ENCODE measurements around the gene OR51B4. TPM values are rescaled to one million over a fixed set of nuclear protein-coding genes. Genes with fewer than 3 reads are reported as not detected.

OR51B4 gene
- polyA plus RNA-seq, 1 of the 3 experiments (the other 2 are of a cell fraction), result 0.07 TPM

- H3K36me3 ChIP-seq (replicated peaks in 1 of 2; ENCODE audit: control insufficient read depth in 1 of 2, insufficient read depth in 2 of 2, low read length in 1 of 2), result no peaks in the 10 kb centered on the region
- H4K20me1 ChIP-seq (ENCODE audit: insufficient read depth), result no peaks in the 10 kb centered on the region
- H3K27ac ChIP-seq (ENCODE audit: low read depth in 2 of 2, low read length in 1 of 2), result no peak overlapping the region
- H2AFZ ChIP-seq (ENCODE audit: low read depth), result no peak overlapping the region
- no peaks in the 10 kb centered on the region for H3K79me2 ChIP-seq (ENCODE audit: insufficient read depth)
- CTCF ChIA-PET, result interaction anchor here (0.6 kb wide), 1 partner anchor 16 kb away, joined by 4 read pairs; no protein-coding TSS in a partner anchor
- TF ChIP-seq, protein P1, sequence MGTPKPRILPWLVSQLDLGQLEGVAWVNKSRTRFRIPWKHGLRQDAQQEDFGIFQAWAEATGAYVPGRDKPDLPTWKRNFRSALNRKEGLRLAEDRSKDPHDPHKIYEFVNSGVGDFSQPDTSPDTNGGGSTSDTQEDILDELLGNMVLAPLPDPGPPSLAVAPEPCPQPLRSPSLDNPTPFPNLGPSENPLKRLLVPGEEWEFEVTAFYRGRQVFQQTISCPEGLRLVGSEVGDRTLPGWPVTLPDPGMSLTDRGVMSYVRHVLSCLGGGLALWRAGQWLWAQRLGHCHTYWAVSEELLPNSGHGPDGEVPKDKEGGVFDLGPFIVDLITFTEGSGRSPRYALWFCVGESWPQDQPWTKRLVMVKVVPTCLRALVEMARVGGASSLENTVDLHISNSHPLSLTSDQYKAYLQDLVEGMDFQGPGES (IDR thresholded peaks at IDR 0.05; ENCODE audit: low read depth, low read length), result no peak
- TF ChIP-seq EP300 (IDR thresholded peaks at IDR 0.05; ENCODE audit: borderline replicate concordance in 1 of 2, low read depth in 1 of 2, low read length in 1 of 2) (no peak), TAF1 (IDR thresholded peaks at IDR 0.05; ENCODE audit: borderline replicate concordance, low read depth, low read length) (no peak), GABPA (IDR thresholded peaks at IDR 0.05; ENCODE audit: low read depth) (no peak)
- H3K4me3 ChIP-seq (ENCODE audit: low read depth in 2 of 2, low read length in 1 of 2), result no peak overlapping the region
- no peak for DNase-seq
- no peaks in the 10 kb centered on the region for H3K4me1 ChIP-seq (ENCODE audit: control insufficient read depth in 1 of 2, insufficient read depth in 2 of 2, low read depth in 1 of 2, low read length in 1 of 2)
- H3K9ac ChIP-seq, result no peak overlapping the region
- no peaks in the 10 kb centered on the region for H3F3A ChIP-seq (replicated peaks; ENCODE audit: insufficient read depth)
- 22% methylated on average over 6 of the region's 6 CpGs for WGBS (ENCODE audit: low lambda C conversion rate)
- H3K4me2 ChIP-seq, result no peak overlapping the region
- H3K9me2 ChIP-seq, result no peaks in the 10 kb centered on the region
- POLR2A ChIA-PET, result no interaction called here
- no peaks in the 10 kb centered on the region for H3K9me3 ChIP-seq
- H3K27me3 ChIP-seq (ENCODE audit: insufficient read depth), result no peaks in the 10 kb centered on the region; the same call in 1 of the 2 replicates
Observed at GRCh38 chr11:5275369-5276110, 26.2 kb downstream of the OR51B4 start.

DNA sequence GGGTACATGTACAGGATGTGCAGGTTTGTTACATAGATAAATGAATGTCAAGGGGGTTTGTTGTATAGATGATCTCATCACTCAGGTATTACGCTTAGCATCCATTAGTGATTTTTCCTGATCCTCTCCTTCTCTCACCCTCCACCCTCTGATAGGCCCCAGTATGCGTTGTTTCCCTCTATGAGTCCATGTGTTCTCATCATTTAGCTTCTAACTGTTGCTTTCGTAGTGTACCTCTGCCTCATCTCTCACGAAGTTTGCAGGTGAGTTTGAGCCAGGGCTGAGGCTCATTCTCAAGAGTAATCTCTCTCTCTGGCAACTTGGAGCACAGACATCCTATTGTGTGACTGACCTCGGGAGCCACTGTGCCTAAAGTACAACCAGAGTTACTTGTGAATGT, 27.4 kb downstream of the OR51B4 start:
- Histone ChIP-seq H3K27me3 (ENCODE audit: insufficient read depth) (peaks cover 9% of the 10 kb centered on the region), H3K9me2 (no peaks in the 10 kb centered on the region), H2AFZ (ENCODE audit: low read depth) (no peak overlapping the region), H3K27ac (ENCODE audit: low read depth in 2 of 2, low read length in 1 of 2) (no peak overlapping the region), H3K9me3 (no peaks in the 10 kb centered on the region), H3K4me2 (no peak overlapping the region), H3F3A (replicated peaks; ENCODE audit: insufficient read depth) (no peaks in the 10 kb centered on the region), H3K4me1 (ENCODE audit: control insufficient read depth in 1 of 2, insufficient read depth in 2 of 2, low read depth in 1 of 2, low read length in 1 of 2) (no peaks in the 10 kb centered on the region), H3K79me2 (ENCODE audit: insufficient read depth) (no peaks in the 10 kb centered on the region), H3K36me3 (replicated peaks in 1 of 2; ENCODE audit: control insufficient read depth in 1 of 2, insufficient read depth in 2 of 2, low read length in 1 of 2) (no peaks in the 10 kb centered on the region), H4K20me1 (ENCODE audit: insufficient read depth) (no peaks in the 10 kb centered on the region), H3K9ac (no peak overlapping the region), H3K4me3 (ENCODE audit: low read depth in 2 of 2, low read length in 1 of 2) (no peak overlapping the region)
- 11% methylated on average over 5 of the region's 5 CpGs for WGBS (ENCODE audit: low lambda C conversion rate)
- DNase-seq, result no peak
- TF ChIP-seq, protein P2, sequence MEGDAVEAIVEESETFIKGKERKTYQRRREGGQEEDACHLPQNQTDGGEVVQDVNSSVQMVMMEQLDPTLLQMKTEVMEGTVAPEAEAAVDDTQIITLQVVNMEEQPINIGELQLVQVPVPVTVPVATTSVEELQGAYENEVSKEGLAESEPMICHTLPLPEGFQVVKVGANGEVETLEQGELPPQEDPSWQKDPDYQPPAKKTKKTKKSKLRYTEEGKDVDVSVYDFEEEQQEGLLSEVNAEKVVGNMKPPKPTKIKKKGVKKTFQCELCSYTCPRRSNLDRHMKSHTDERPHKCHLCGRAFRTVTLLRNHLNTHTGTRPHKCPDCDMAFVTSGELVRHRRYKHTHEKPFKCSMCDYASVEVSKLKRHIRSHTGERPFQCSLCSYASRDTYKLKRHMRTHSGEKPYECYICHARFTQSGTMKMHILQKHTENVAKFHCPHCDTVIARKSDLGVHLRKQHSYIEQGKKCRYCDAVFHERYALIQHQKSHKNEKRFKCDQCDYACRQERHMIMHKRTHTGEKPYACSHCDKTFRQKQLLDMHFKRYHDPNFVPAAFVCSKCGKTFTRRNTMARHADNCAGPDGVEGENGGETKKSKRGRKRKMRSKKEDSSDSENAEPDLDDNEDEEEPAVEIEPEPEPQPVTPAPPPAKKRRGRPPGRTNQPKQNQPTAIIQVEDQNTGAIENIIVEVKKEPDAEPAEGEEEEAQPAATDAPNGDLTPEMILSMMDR (IDR thresholded peaks at IDR 0.05), result no peak
- TF ChIP-seq MXI1 (IDR thresholded peaks at IDR 0.05; ENCODE audit: low read depth, low read length) (no peak), YY1 (IDR thresholded peaks at IDR 0.05; ENCODE audit: low read depth) (no peak), POLR2AphosphoS5 (IDR thresholded peaks at IDR 0.05; ENCODE audit: low read depth, low read length) (no peak), CHD2 (IDR thresholded peaks at IDR 0.05; ENCODE audit: low read length, partially characterized antibody) (no peak), SMC3 (IDR thresholded peaks at IDR 0.05; ENCODE audit: low read depth, low read length) (no peak), NFIC (IDR thresholded peaks at IDR 0.05; ENCODE audit: borderline replicate concordance) (no peak), TCF12 (IDR thresholded peaks at IDR 0.05) (no peak), ELF1 (IDR thresholded peaks at IDR 0.05) (no peak), NRF1 (IDR thresholded peaks at IDR 0.05; ENCODE audit: low read depth, low read length) (no peak), MEF2A (IDR thresholded peaks at IDR 0.05; ENCODE audit: borderline replicate concordance, low read depth) (no peak), RFX5 (IDR thresholded peaks at IDR 0.05; ENCODE audit: low read length) (no peak), GATA2 (CRISPR knock-in tag; IDR thresholded peaks at IDR 0.05) (no peak), GABPA (IDR thresholded peaks at IDR 0.05; ENCODE audit: low read depth) (no peak), SIN3A (IDR thresholded peaks at IDR 0.05; ENCODE audit: borderline replicate concordance, low read depth, low read length) (no peak), EP300 (IDR thresholded peaks at IDR 0.05; ENCODE audit: borderline replicate concordance in 1 of 2, low read depth in 1 of 2, low read length in 1 of 2) (no peak), RXRA (IDR thresholded peaks at IDR 0.05; ENCODE audit: borderline replicate concordance, low read depth) (no peak)
- TF ChIP-seq, protein P3, sequence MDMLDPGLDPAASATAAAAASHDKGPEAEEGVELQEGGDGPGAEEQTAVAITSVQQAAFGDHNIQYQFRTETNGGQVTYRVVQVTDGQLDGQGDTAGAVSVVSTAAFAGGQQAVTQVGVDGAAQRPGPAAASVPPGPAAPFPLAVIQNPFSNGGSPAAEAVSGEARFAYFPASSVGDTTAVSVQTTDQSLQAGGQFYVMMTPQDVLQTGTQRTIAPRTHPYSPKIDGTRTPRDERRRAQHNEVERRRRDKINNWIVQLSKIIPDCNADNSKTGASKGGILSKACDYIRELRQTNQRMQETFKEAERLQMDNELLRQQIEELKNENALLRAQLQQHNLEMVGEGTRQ (IDR thresholded peaks at IDR 0.05; ENCODE audit: borderline replicate concordance, low read depth, low read length), result no peak
- TF ChIP-seq, protein P4, sequence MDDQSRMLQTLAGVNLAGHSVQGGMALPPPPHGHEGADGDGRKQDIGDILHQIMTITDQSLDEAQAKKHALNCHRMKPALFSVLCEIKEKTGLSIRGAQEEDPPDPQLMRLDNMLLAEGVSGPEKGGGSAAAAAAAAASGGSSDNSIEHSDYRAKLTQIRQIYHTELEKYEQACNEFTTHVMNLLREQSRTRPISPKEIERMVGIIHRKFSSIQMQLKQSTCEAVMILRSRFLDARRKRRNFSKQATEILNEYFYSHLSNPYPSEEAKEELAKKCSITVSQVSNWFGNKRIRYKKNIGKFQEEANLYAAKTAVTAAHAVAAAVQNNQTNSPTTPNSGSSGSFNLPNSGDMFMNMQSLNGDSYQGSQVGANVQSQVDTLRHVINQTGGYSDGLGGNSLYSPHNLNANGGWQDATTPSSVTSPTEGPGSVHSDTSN (IDR thresholded peaks at IDR 0.05), result no peak
- CTCF ChIA-PET, result no interaction called here
- POLR2A ChIA-PET, result no interaction called here
